HG03575 (cell line): ENCODE measurements around the gene FSD1L.
"Not testable (repeated sequence)": the region's sequence is repeated elsewhere in the genome, so short reads cannot be mapped to it uniquely, and the experiment has no call there.

Experiments used
- ATAC-seq: cut with Tn5 transposase; IDR thresholded peaks from one replicate; pipeline ENCODE4 v1.9.1; 2021; ENCODE audit not compliant: unreplicated experiment, insufficient number of reproducible peaks, low FRiP score; ENCODE audit errors: extremely low read depth

The FSD1L gene

GRCh38 chr9:105519710-105520369 lies 72.0 kb downstream of the FSD1L start:
- not testable (repeated sequence) for ATAC-seq

- ATAC-seq, result not testable (repeated sequence)
Measured at GRCh38 chr9:105520992-105521391, 73.2 kb downstream of the FSD1L start.

- not testable (repeated sequence) for ATAC-seq
Measured at GRCh38 chr9:105522618-105523385, 75.0 kb downstream of the FSD1L start.

- ATAC-seq, result no peak
Measured at GRCh38 chr9:105531530-105531929, 83.7 kb downstream of the FSD1L start.

GRCh38 chr9:105535920-105536668 lies 88.3 kb downstream of the FSD1L start:
- peak; percentile 38 for ATAC-seq

- ATAC-seq, result no peak
Measured at GRCh38 chr9:105539452-105539851, 91.6 kb downstream of the FSD1L start.

- ATAC-seq, result peak; percentile 95
Measured at GRCh38 chr9:105541838-105542237, 94.0 kb downstream of the FSD1L start.

- ATAC-seq, result no peak
Measured at GRCh38 chr9:105554042-105554441, 106.2 kb downstream of the FSD1L start.

GRCh38 chr9:105557804-105558610 lies 110.2 kb downstream of the FSD1L start, which contains the start of gene FKTN:
TSS of gene FKTN (plus strand) at chr9:105558131. CDS start at chr9:105575033, 16,902 bp downstream.
- peak; percentile 86 for ATAC-seq

- no peak for ATAC-seq
Measured at GRCh38 chr9:105572455-105572854, 124.6 kb downstream of the FSD1L start.

GRCh38 chr9:105579952-105580351 lies 132.1 kb downstream of the FSD1L start:
- ATAC-seq, result not testable (repeated sequence)

- ATAC-seq, result not testable (repeated sequence)
Measured at GRCh38 chr9:105581550-105581949, 133.7 kb downstream of the FSD1L start.

- ATAC-seq, result no peak
Measured at GRCh38 chr9:105593145-105593544, 145.3 kb downstream of the FSD1L start.
